ENCODE measurements around the gene WFDC1.

WFDC1 gene

DNA sequence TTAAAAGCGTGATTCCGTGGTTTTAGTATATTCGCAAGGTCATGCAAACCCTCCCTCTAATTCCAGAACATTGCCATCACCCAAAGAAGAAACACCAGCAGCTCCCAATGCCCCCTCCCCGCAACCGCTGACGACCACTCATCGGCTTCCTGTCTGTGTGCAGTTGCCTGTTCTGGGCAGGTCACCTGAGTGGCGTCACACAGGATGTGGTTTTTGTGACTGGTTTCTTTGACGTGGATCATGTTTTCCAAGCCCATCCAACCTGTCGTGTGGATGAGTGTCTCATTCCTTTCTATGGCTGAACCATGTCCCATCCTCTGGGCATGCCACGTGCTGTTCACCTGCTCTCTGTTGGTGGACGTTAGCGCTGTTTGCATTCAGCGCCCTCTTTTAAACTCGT is 65.5 kb downstream of the WFDC1 start:
- no peaks in the 10 kb centered on the region for H3K27me3 ChIP-seq (ENCODE audit: insufficient read depth, low read length, poor library complexity)
- DNase-seq (peak; percentile 43), ATAC-seq (ENCODE audit: insufficient read depth, low read depth) (peak; percentile 69)
- no peak overlapping the region for H3K4me3 ChIP-seq (ENCODE audit: low read depth in 1 of 2, low read length in 2 of 2)
- no peaks in the 10 kb centered on the region for H4K20me1 ChIP-seq (ENCODE audit: insufficient read depth, low read length)
- no peak overlapping the region for H3K9ac ChIP-seq (ENCODE audit: low read depth, low read length)
- H3K36me3 ChIP-seq (ENCODE audit: insufficient read depth, low read length): no peaks in the 10 kb centered on the region
- TF ChIP-seq EZH2 (IDR thresholded peaks at IDR 0.05; ENCODE audit: borderline replicate concordance, low read depth, low read length, severe bottlenecking): no peak
- TF ChIP-seq, protein P1, sequence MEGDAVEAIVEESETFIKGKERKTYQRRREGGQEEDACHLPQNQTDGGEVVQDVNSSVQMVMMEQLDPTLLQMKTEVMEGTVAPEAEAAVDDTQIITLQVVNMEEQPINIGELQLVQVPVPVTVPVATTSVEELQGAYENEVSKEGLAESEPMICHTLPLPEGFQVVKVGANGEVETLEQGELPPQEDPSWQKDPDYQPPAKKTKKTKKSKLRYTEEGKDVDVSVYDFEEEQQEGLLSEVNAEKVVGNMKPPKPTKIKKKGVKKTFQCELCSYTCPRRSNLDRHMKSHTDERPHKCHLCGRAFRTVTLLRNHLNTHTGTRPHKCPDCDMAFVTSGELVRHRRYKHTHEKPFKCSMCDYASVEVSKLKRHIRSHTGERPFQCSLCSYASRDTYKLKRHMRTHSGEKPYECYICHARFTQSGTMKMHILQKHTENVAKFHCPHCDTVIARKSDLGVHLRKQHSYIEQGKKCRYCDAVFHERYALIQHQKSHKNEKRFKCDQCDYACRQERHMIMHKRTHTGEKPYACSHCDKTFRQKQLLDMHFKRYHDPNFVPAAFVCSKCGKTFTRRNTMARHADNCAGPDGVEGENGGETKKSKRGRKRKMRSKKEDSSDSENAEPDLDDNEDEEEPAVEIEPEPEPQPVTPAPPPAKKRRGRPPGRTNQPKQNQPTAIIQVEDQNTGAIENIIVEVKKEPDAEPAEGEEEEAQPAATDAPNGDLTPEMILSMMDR (IDR thresholded peaks at IDR 0.05; ENCODE audit: borderline replicate concordance, extremely low read depth, low read length, poor library complexity, severe bottlenecking): no peak
- H3K79me2 ChIP-seq (ENCODE audit: insufficient read depth, low read length): no peaks in the 10 kb centered on the region
- H3K4me1 ChIP-seq (ENCODE audit: insufficient read depth, low read length): peaks cover 9% of the 10 kb centered on the region
- no peak overlapping the region for H3K4me2 ChIP-seq (ENCODE audit: insufficient read depth, low read length)
- H2AFZ ChIP-seq (ENCODE audit: low read depth, low read length): no peak overlapping the region
- peak overlapping the region; percentile 1; the same call in 1 of the 2 replicates for H3K27ac ChIP-seq (ENCODE audit: low read length)
- H3K9me3 ChIP-seq (ENCODE audit: insufficient read depth, low read length, severe bottlenecking): no peaks in the 10 kb centered on the region

- H3K4me3 ChIP-seq (ENCODE audit: low read depth in 1 of 2, low read length in 2 of 2): no peak overlapping the region
- H3K27ac ChIP-seq (ENCODE audit: low read length): 0 out of 2 replicates have a peak overlapping the region, but pooled peaks have one; percentile 1
- DNase-seq (no peak), ATAC-seq (ENCODE audit: insufficient read depth, low read depth) (no peak)
- H3K9me3 ChIP-seq (ENCODE audit: insufficient read depth, low read length, severe bottlenecking): no peaks in the 10 kb centered on the region
- H3K36me3 ChIP-seq (ENCODE audit: insufficient read depth, low read length): no peaks in the 10 kb centered on the region
- H3K9ac ChIP-seq (ENCODE audit: low read depth, low read length): no peak overlapping the region
- no peaks in the 10 kb centered on the region for H3K27me3 ChIP-seq (ENCODE audit: insufficient read depth, low read length, poor library complexity)
- H3K4me1 ChIP-seq (ENCODE audit: insufficient read depth, low read length): peaks cover 9% of the 10 kb centered on the region
- H3K4me2 ChIP-seq (ENCODE audit: insufficient read depth, low read length): no peak overlapping the region
- TF ChIP-seq, protein P1 (IDR thresholded peaks at IDR 0.05; ENCODE audit: borderline replicate concordance, extremely low read depth, low read length, poor library complexity, severe bottlenecking): no peak
- TF ChIP-seq EZH2 (IDR thresholded peaks at IDR 0.05; ENCODE audit: borderline replicate concordance, low read depth, low read length, severe bottlenecking): no peak
- H3K79me2 ChIP-seq (ENCODE audit: insufficient read depth, low read length): no peaks in the 10 kb centered on the region
- no peak overlapping the region for H2AFZ ChIP-seq (ENCODE audit: low read depth, low read length)
- no peaks in the 10 kb centered on the region for H4K20me1 ChIP-seq (ENCODE audit: insufficient read depth, low read length)
These were observed 66.1 kb downstream of the WFDC1 start for GRCh38 chr16:84360748-84361147.

DNA sequence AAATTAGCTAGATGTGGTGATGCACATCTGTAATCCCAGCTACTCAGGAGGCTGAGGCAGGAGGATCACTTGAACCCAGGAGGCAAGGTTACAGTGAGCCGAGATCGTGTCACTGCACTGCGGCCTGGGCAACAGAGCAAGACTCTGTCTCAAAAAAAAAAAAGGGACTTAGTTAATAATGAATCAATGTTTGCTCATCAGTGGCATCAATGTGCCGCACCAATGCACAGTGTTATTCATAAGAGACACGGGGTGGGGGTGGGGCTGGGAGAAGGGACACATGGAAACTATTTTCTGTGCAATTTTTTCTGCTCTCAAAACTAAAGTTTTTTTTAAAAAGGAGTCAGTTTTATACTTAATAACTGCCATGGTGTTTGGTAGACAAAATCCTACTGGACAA is 66.9 kb downstream of the WFDC1 start:
- Histone ChIP-seq H3K27me3 (ENCODE audit: insufficient read depth, low read length, poor library complexity) (no peaks in the 10 kb centered on the region), H3K9ac (ENCODE audit: low read depth, low read length) (no peak overlapping the region), H4K20me1 (ENCODE audit: insufficient read depth, low read length) (no peaks in the 10 kb centered on the region), H3K4me1 (ENCODE audit: insufficient read depth, low read length) (peaks cover 9% of the 10 kb centered on the region), H2AFZ (ENCODE audit: low read depth, low read length) (no peak overlapping the region), H3K4me2 (ENCODE audit: insufficient read depth, low read length) (no peak overlapping the region), H3K9me3 (ENCODE audit: insufficient read depth, low read length, severe bottlenecking) (no peaks in the 10 kb centered on the region), H3K79me2 (ENCODE audit: insufficient read depth, low read length) (no peaks in the 10 kb centered on the region), H3K27ac (ENCODE audit: low read length) (no peak overlapping the region), H3K4me3 (ENCODE audit: low read depth in 1 of 2, low read length in 2 of 2) (no peak overlapping the region), H3K36me3 (ENCODE audit: insufficient read depth, low read length) (no peaks in the 10 kb centered on the region)
- no peak for ATAC-seq (ENCODE audit: insufficient read depth, low read depth)
- no peak for DNase-seq
- TF ChIP-seq EZH2 (IDR thresholded peaks at IDR 0.05; ENCODE audit: borderline replicate concordance, low read depth, low read length, severe bottlenecking): no peak
- TF ChIP-seq, protein P1 (IDR thresholded peaks at IDR 0.05; ENCODE audit: borderline replicate concordance, extremely low read depth, low read length, poor library complexity, severe bottlenecking): no peak

DNA sequence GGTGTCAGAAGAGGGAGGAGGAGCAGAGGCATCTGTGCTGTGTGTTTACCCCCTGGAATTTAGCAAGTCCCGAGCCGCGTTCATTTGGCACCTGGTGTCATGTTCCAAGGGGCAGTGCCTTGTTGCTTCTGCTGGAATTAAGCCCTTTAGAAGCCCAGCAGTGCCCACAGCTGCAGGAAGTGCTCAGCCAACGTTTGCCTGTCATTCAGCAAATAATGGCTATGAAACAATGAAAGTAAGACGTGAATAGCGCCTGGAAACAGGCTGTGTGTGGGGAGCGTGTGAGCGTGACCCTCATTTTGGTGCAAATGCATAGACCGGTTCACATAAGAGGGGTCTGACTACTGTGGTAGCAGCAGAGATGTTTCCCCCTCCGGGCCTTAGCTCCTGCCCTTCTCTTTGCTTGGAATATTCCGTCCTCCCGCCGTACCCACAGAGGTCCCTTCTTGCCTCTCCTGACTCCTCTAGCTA is 67.8 kb downstream of the WFDC1 start:
- Histone ChIP-seq H3K27me3 (ENCODE audit: insufficient read depth, low read length, poor library complexity) (no peaks in the 10 kb centered on the region), H3K4me1 (ENCODE audit: insufficient read depth, low read length) (peaks cover 9% of the 10 kb centered on the region), H4K20me1 (ENCODE audit: insufficient read depth, low read length) (no peaks in the 10 kb centered on the region), H3K79me2 (ENCODE audit: insufficient read depth, low read length) (no peaks in the 10 kb centered on the region), H3K27ac (ENCODE audit: low read length) (no peak overlapping the region), H3K9me3 (ENCODE audit: insufficient read depth, low read length, severe bottlenecking) (no peaks in the 10 kb centered on the region), H2AFZ (ENCODE audit: low read depth, low read length) (no peak overlapping the region), H3K4me3 (ENCODE audit: low read depth in 1 of 2, low read length in 2 of 2) (no peak overlapping the region), H3K36me3 (ENCODE audit: insufficient read depth, low read length) (no peaks in the 10 kb centered on the region), H3K4me2 (ENCODE audit: insufficient read depth, low read length) (no peak overlapping the region), H3K9ac (ENCODE audit: low read depth, low read length) (no peak overlapping the region)
- TF ChIP-seq, protein P1 (IDR thresholded peaks at IDR 0.05; ENCODE audit: borderline replicate concordance, extremely low read depth, low read length, poor library complexity, severe bottlenecking): no peak
- TF ChIP-seq EZH2 (IDR thresholded peaks at IDR 0.05; ENCODE audit: borderline replicate concordance, low read depth, low read length, severe bottlenecking): no peak
- no peak for DNase-seq
- ATAC-seq (ENCODE audit: insufficient read depth, low read depth): no peak

All from DND-41 (cell line).